ENCODE results near the gene C10orf90.

DNA sequence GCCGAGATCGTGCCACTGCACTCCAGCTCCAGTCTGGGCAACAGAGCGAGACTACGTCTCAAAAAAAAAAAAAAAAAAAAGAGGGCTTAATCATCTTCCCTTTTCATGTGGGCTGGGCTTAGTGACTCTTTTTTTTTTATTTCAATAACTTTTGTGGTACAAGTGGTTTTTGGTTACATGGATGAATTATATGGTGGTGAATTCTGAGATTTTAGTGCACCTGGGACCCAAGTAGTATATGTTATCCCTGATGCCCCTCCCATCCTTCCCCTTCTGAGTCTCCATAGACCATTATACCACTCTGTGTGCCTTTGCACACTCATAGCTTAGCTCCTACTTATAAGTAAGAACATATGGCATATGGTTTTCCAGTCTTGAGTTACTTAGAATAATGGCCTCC is 277.4 kb downstream of the C10orf90 start:
- no peak for TF ChIP-seq CEBPB (IDR thresholded peaks at IDR 0.05)
- no peak for TF ChIP-seq RAD21 (IDR thresholded peaks at IDR 0.05; ENCODE audit: low read depth)
- no peak for TF ChIP-seq TAF1 (IDR thresholded peaks at IDR 0.05; ENCODE audit: low read depth)
- no peak for TF ChIP-seq TEAD4 (IDR thresholded peaks at IDR 0.05)
- no peak for TF ChIP-seq YY1 (IDR thresholded peaks at IDR 0.05; ENCODE audit: low read depth)
- no peak for TF ChIP-seq FOXM1 (IDR thresholded peaks at IDR 0.05; ENCODE audit: borderline replicate concordance, low read depth)
- TF ChIP-seq, protein P1, sequence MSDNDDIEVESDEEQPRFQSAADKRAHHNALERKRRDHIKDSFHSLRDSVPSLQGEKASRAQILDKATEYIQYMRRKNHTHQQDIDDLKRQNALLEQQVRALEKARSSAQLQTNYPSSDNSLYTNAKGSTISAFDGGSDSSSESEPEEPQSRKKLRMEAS (IDR thresholded peaks at IDR 0.05) = no peak
- no peak for TF ChIP-seq EP300 (IDR thresholded peaks at IDR 0.05; ENCODE audit: borderline replicate concordance)

All from Ishikawa (cell line).